Measurements from ENCODE around the gene USP36.

DNA sequence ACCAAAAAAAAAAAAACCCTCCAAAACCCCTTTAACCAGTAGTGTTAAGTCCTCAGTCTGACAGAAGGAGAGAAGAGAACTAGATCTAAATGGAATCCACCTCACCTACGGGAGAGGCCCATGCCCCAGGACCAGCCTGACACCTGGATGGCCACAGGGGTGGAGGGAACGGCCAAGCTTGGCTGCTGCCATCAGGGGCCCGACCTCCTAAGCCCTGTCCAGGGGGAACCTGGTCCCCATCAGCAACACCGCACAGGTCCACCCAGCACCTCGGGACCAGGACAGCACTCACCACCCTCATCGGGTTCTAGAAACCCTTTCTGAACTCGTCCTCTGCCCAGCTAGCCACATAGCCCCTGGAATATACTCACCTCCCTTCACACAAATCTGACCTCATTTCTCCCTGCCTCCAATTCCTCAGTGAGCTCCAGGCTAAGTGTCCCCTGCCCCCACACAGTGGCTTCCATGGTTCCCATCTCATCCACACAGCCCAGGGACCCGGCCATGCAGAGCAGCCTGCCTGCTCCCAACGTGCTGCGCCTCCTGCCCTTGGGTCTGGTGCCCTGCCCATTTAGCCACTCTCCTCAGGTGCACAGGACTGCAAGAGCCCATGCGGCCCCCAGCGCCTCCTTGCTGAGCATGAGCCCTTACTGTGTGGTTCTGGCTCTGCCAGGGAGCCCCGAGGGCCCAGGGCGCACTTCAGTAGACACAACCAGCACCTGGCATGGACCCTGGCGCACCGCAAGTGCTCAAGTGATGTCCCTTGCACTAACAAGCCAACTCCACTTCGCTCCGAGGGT is 40.3 kb downstream of the USP36 start:
- TF ChIP-seq CTCF (IDR thresholded peaks at IDR 0.05; ENCODE audit: insufficient read depth, low read length, poor library complexity, severe bottlenecking) (no peak), EZH2phosphoT487 (conservative IDR thresholded peaks at IDR 0.05; ENCODE audit: low read length) (no peak)

Data from SU-DHL-6 (cell line).